GM19328 (cell line): Measurements from ENCODE around the gene NPIPB8.
"Not testable (repeated sequence)": the region's sequence is repeated elsewhere in the genome, so short reads cannot be mapped to it uniquely, and the experiment has no call there.

Source experiments
- ATAC-seq: cut with Tn5 transposase; IDR thresholded peaks from one replicate; pipeline ENCODE4 v1.9.1; 2021; ENCODE audit warnings: mild to moderate bottlenecking, moderate library complexity; ENCODE audit not compliant: unreplicated experiment

Gene NPIPB8

GRCh38 chr16:28637765-28638164 lies at the start of gene NPIPB8:
NPIPB8 (plus strand) TSS chr16:28638065; CDS start chr16:28638361, 296 bp downstream.
- not testable (repeated sequence) for ATAC-seq

GRCh38 chr16:28589069-28589468 lies 48.8 kb upstream of the NPIPB8 start:
- ATAC-seq = no peak

- ATAC-seq = no peak
Observed at GRCh38 chr16:28589930-28590329, 47.9 kb upstream of the NPIPB8 start.

GRCh38 chr16:28590384-28591340 lies 47.2 kb upstream of the NPIPB8 start:
- ATAC-seq = no peak

- ATAC-seq = no peak
Observed at GRCh38 chr16:28591355-28591754, 46.5 kb upstream of the NPIPB8 start.

GRCh38 chr16:28592511-28592910 lies 45.4 kb upstream of the NPIPB8 start:
- ATAC-seq = no peak

- ATAC-seq = no peak
Observed at GRCh38 chr16:28592979-28593553, 44.8 kb upstream of the NPIPB8 start.

GRCh38 chr16:28595451-28595850 lies 42.4 kb upstream of the NPIPB8 start:
- ATAC-seq = not testable (repeated sequence)

GRCh38 chr16:28596115-28596630 lies 41.7 kb upstream of the NPIPB8 start:
- no peak for ATAC-seq

- ATAC-seq = no peak
Observed at GRCh38 chr16:28596840-28597691, 40.8 kb upstream of the NPIPB8 start, which contains the start of gene SULT1A2. SULT1A2 (minus strand) TSS chr16:28597050; CDS start chr16:28595930, 1,120 bp downstream.

- no peak for ATAC-seq
Observed at GRCh38 chr16:28597692-28598261, 40.1 kb upstream of the NPIPB8 start.

- not testable (repeated sequence) for ATAC-seq
Observed at GRCh38 chr16:28599377-28600285, 38.2 kb upstream of the NPIPB8 start.

- not testable (repeated sequence) for ATAC-seq
Observed at GRCh38 chr16:28600965-28601364, 36.9 kb upstream of the NPIPB8 start.

- ATAC-seq = not testable (repeated sequence)
Observed at GRCh38 chr16:28601589-28601988, 36.3 kb upstream of the NPIPB8 start.

- not testable (repeated sequence) for ATAC-seq
Observed at GRCh38 chr16:28602062-28602461, 35.8 kb upstream of the NPIPB8 start.

- ATAC-seq = no peak
Observed at GRCh38 chr16:28602529-28602928, 35.3 kb upstream of the NPIPB8 start.

GRCh38 chr16:28603381-28604185 lies 34.3 kb upstream of the NPIPB8 start:
- no peak for ATAC-seq

GRCh38 chr16:28604186-28604565 lies 33.7 kb upstream of the NPIPB8 start:
- no peak for ATAC-seq
